Measurements from ENCODE around the gene WDR7.

The WDR7 gene

DNA sequence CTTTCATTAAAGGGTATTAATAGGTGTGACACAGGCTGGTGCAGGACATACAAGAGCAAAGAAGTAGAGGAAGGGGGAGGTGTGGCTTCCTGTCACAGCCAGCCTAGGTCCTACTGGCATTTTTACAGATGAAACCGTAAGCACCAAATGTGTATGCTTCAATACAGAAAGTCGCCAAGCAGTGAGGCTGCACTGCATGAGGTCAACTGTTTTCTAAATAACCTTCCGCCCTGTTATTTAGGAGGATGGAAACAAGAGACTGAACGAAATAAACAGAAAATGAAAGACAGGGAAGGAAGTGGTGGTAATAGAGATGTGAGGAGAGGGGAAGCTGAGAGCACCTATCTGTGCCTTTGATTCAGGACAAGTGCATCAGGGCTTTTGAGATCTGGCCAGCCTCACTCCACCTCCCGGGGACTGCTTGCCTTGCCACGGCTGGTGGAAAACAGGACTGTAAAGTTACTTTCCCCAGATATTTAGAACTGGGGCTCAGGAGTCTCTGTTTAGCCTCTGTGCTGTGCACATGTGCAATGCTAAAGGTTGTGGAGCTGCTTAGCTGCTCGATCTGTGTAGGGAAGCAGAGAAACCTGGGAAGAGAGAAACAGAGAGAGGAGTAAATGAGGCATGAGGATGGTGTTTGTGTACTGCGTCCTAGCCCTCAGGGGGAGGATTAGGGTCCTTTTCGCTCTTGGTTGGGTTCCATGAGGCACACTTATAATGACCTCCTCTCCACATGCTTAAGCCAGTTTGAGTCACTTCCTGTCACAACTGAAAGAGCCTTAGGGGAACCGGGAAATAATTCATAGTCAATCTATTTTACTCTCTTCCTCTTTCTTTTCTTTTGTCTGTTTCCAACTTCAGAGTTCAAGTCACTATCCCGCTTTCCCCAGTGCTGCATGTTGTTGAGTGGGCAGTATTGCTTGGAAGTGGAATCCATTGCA, 433.4 kb downstream of the WDR7 start:
- Histone ChIP-seq H3K4me1 (ENCODE audit: low read depth, poor library complexity, severe bottlenecking) (no peaks in the 10 kb centered on the region), H3K27me3 (ENCODE audit: insufficient read depth, low read depth) (no peaks in the 10 kb centered on the region), H2AFZ (ENCODE audit: low read depth) (no peak overlapping the region), H3K4me3 (IDR thresholded peaks at IDR 0.05; ENCODE audit: insufficient read depth, low read depth, low read length) (no peak overlapping the region), H3K9ac (no peak overlapping the region), H3K79me2 (ENCODE audit: insufficient read depth, low read depth) (no peaks in the 10 kb centered on the region), H3K36me3 (ENCODE audit: insufficient read depth) (no peaks in the 10 kb centered on the region), H4K20me1 (ENCODE audit: insufficient read depth) (no peaks in the 10 kb centered on the region), H3K4me2 (no peak overlapping the region), H3K27ac (no peak overlapping the region)
- TF ChIP-seq, protein P1, sequence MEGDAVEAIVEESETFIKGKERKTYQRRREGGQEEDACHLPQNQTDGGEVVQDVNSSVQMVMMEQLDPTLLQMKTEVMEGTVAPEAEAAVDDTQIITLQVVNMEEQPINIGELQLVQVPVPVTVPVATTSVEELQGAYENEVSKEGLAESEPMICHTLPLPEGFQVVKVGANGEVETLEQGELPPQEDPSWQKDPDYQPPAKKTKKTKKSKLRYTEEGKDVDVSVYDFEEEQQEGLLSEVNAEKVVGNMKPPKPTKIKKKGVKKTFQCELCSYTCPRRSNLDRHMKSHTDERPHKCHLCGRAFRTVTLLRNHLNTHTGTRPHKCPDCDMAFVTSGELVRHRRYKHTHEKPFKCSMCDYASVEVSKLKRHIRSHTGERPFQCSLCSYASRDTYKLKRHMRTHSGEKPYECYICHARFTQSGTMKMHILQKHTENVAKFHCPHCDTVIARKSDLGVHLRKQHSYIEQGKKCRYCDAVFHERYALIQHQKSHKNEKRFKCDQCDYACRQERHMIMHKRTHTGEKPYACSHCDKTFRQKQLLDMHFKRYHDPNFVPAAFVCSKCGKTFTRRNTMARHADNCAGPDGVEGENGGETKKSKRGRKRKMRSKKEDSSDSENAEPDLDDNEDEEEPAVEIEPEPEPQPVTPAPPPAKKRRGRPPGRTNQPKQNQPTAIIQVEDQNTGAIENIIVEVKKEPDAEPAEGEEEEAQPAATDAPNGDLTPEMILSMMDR (conservative IDR thresholded peaks at IDR 0.05; ENCODE audit: low read depth, low read length), result no peak

- Histone ChIP-seq H2AFZ (ENCODE audit: low read depth) (no peak overlapping the region), H3K4me1 (ENCODE audit: low read depth, poor library complexity, severe bottlenecking) (no peaks in the 10 kb centered on the region), H3K4me3 (IDR thresholded peaks at IDR 0.05; ENCODE audit: insufficient read depth, low read depth, low read length) (no peak overlapping the region), H3K4me2 (no peak overlapping the region), H3K27me3 (ENCODE audit: insufficient read depth, low read depth) (no peaks in the 10 kb centered on the region), H3K9ac (no peak overlapping the region), H3K27ac (no peak overlapping the region), H3K79me2 (ENCODE audit: insufficient read depth, low read depth) (no peaks in the 10 kb centered on the region), H4K20me1 (ENCODE audit: insufficient read depth) (no peaks in the 10 kb centered on the region), H3K36me3 (ENCODE audit: insufficient read depth) (no peaks in the 10 kb centered on the region)
- TF ChIP-seq, protein P1 (conservative IDR thresholded peaks at IDR 0.05; ENCODE audit: low read depth, low read length), result no peak
These were observed 434.2 kb downstream of the WDR7 start for GRCh38 chr18:57085371-57085770.

DNA sequence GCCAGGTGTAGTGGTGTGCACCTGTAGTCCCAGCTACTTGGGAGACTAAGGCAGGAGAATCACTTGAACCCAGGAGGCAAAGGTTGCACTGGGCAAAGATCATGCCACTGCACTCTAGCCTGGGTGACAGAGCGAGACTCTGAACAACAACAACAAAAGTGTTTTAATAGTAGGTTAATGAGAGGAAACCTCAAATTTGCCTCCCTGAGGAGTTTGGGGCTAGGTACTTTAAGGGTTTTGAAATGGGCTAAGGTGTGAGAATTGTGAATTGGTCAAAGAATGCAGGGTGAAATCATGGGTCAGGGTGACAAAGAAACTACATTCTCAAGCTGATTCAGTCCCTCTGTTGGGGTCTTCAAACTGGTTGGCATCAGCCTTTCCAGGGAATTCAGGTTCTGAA, 435.0 kb downstream of the WDR7 start:
- Histone ChIP-seq H2AFZ (ENCODE audit: low read depth) (no peak overlapping the region), H3K4me2 (no peak overlapping the region), H3K4me3 (IDR thresholded peaks at IDR 0.05; ENCODE audit: insufficient read depth, low read depth, low read length) (no peak overlapping the region), H3K9ac (no peak overlapping the region), H3K27me3 (ENCODE audit: insufficient read depth, low read depth) (no peaks in the 10 kb centered on the region), H4K20me1 (ENCODE audit: insufficient read depth) (no peaks in the 10 kb centered on the region), H3K4me1 (ENCODE audit: low read depth, poor library complexity, severe bottlenecking) (no peaks in the 10 kb centered on the region), H3K36me3 (ENCODE audit: insufficient read depth) (no peaks in the 10 kb centered on the region), H3K79me2 (ENCODE audit: insufficient read depth, low read depth) (no peaks in the 10 kb centered on the region), H3K27ac (no peak overlapping the region)
- TF ChIP-seq, protein P1 (conservative IDR thresholded peaks at IDR 0.05; ENCODE audit: low read depth, low read length), result no peak
